OCI-LY7 (cell line): ENCODE measurements around the gene MZB1.

Experiments
- EZH2phosphoT487 ChIP-seq: fragments of 200-600 bp; sonication (generic); IDR thresholded peaks from 2 replicates; pipeline ENCODE4 v1.6.1; 2018; ENCODE audit warnings: low read depth, borderline replicate concordance, mild to moderate bottlenecking, mixed run types, antibody characterized with exemption, low read length, moderate library complexity, mixed read lengths
- TF ChIP-seq, protein P1 (sequence below): fragments of 200-600 bp; sonication (generic); conservative IDR thresholded peaks from 2 replicates; pipeline ENCODE4 v1.5.1; 2014; ENCODE audit warnings: mild to moderate bottlenecking, antibody characterized with exemption, low read length, moderate library complexity, mixed read lengths

GRCh38 chr5:139364466-139364865 is 25.2 kb downstream of the MZB1 start:
- TF ChIP-seq, protein P1, sequence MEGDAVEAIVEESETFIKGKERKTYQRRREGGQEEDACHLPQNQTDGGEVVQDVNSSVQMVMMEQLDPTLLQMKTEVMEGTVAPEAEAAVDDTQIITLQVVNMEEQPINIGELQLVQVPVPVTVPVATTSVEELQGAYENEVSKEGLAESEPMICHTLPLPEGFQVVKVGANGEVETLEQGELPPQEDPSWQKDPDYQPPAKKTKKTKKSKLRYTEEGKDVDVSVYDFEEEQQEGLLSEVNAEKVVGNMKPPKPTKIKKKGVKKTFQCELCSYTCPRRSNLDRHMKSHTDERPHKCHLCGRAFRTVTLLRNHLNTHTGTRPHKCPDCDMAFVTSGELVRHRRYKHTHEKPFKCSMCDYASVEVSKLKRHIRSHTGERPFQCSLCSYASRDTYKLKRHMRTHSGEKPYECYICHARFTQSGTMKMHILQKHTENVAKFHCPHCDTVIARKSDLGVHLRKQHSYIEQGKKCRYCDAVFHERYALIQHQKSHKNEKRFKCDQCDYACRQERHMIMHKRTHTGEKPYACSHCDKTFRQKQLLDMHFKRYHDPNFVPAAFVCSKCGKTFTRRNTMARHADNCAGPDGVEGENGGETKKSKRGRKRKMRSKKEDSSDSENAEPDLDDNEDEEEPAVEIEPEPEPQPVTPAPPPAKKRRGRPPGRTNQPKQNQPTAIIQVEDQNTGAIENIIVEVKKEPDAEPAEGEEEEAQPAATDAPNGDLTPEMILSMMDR, result no peak
- TF ChIP-seq EZH2phosphoT487, result no peak
